GM21786 (cell line): Measurements from ENCODE around the gene DHRS7C.

Source experiments
- ATAC-seq: cut with Tn5 transposase; IDR thresholded peaks from one replicate; pipeline ENCODE4 v1.9.1; 2021; ENCODE audit not compliant: unreplicated experiment

Gene DHRS7C

GRCh38 chr17:9766970-9767369 is 24.4 kb downstream of the DHRS7C start:
- ATAC-seq, result no peak

- no peak for ATAC-seq
Observed at GRCh38 chr17:9765322-9765721, 26.1 kb downstream of the DHRS7C start.

GRCh38 chr17:9763643-9764042 is 27.7 kb downstream of the DHRS7C start:
- ATAC-seq, result no peak

- ATAC-seq, result no peak
Observed at GRCh38 chr17:9760266-9760665, 31.1 kb downstream of the DHRS7C start.

- ATAC-seq, result no peak
Observed at GRCh38 chr17:9755083-9755482, 36.3 kb downstream of the DHRS7C start.

- no peak for ATAC-seq
Observed at GRCh38 chr17:9750524-9750923, 40.9 kb downstream of the DHRS7C start.

GRCh38 chr17:9729735-9730420 is 61.5 kb downstream of the DHRS7C start:
- no peak for ATAC-seq

- no peak for ATAC-seq
Observed at GRCh38 chr17:9729034-9729650, 62.2 kb downstream of the DHRS7C start.

- ATAC-seq, result no peak
Observed at GRCh38 chr17:9728564-9728963, 62.8 kb downstream of the DHRS7C start.

- ATAC-seq, result no peak
Observed at GRCh38 chr17:9728005-9728404, 63.4 kb downstream of the DHRS7C start.

GRCh38 chr17:9726291-9726690 is 65.1 kb downstream of the DHRS7C start:
- no peak for ATAC-seq

- ATAC-seq, result no peak
Observed at GRCh38 chr17:9725575-9725974, 65.8 kb downstream of the DHRS7C start.
